HG02759 (cell line): Measurements from ENCODE around the gene REM2.
"Not testable (repeated sequence)": the region's sequence is repeated elsewhere in the genome, so short reads cannot be mapped to it uniquely, and the experiment has no call there.

ENCODE experiments used
- ATAC-seq: cut with Tn5 transposase; IDR thresholded peaks from one replicate; pipeline ENCODE4 v1.9.1; 2021; ENCODE audit warnings: mild to moderate bottlenecking, moderate library complexity; ENCODE audit not compliant: unreplicated experiment

The REM2 gene

GRCh38 chr14:22848351-22849164 lies 34.5 kb upstream of the REM2 start:
- no peak for ATAC-seq

GRCh38 chr14:22849212-22849819 lies 33.7 kb upstream of the REM2 start:
- no peak for ATAC-seq

GRCh38 chr14:22850944-22851764 lies 31.9 kb upstream of the REM2 start:
- no peak for ATAC-seq

- not testable (repeated sequence) for ATAC-seq
Observed at GRCh38 chr14:22852178-22852577, 30.8 kb upstream of the REM2 start.

- ATAC-seq: no peak
Observed at GRCh38 chr14:22852599-22852939, 30.5 kb upstream of the REM2 start.

- ATAC-seq: peak; percentile 80
Observed at GRCh38 chr14:22852940-22853767, 29.9 kb upstream of the REM2 start.

GRCh38 chr14:22854296-22854695 lies 28.7 kb upstream of the REM2 start:
- ATAC-seq: not testable (repeated sequence)

GRCh38 chr14:22854963-22855724 lies 27.9 kb upstream of the REM2 start:
- no peak for ATAC-seq

GRCh38 chr14:22856428-22856827 lies 26.6 kb upstream of the REM2 start:
- no peak for ATAC-seq

- ATAC-seq: not testable (repeated sequence)
Observed at GRCh38 chr14:22860377-22860776, 22.6 kb upstream of the REM2 start.

- no peak for ATAC-seq
Observed at GRCh38 chr14:22861651-22862050, 21.4 kb upstream of the REM2 start.

GRCh38 chr14:22864979-22865378 lies 18.0 kb upstream of the REM2 start:
- ATAC-seq: no peak

GRCh38 chr14:22865424-22866405 lies 17.3 kb upstream of the REM2 start:
- ATAC-seq: no peak

- no peak for ATAC-seq
Observed at GRCh38 chr14:22866874-22867273, 16.1 kb upstream of the REM2 start.

- peak; percentile 30 for ATAC-seq
Observed at GRCh38 chr14:22870811-22871223, 12.2 kb upstream of the REM2 start.

- ATAC-seq: peak; percentile 84
Observed at GRCh38 chr14:22871224-22872032, 11.6 kb upstream of the REM2 start, which contains the start of gene LRP10. Gene LRP10 (plus strand): TSS chr14:22871740. CDS start chr14:22872304, 564 bp downstream.

GRCh38 chr14:22872033-22872832 lies 10.8 kb upstream of the REM2 start:
- peak; percentile 26 for ATAC-seq
